ENCODE measurements around the gene PYGB.

The PYGB gene

GRCh38 chr20:25318471-25319240 is 70.8 kb downstream of the PYGB start:
- TF ChIP-seq POLR2A (IDR thresholded peaks at IDR 0.05; ENCODE audit: extremely low read depth, insufficient read length) (no peak), MYC (IDR thresholded peaks at IDR 0.05; ENCODE audit: low read depth, low read length) (no peak), CTCF (IDR thresholded peaks at IDR 0.05; ENCODE audit: low read depth, low read length) (no peak), MAX (IDR thresholded peaks at IDR 0.05; ENCODE audit: low read depth, low read length) (no peak)
- peak; percentile 57 for DNase-seq (ENCODE audit: low read depth)
- H3K4me3 ChIP-seq (ENCODE audit: low read depth, low read length), result no peak overlapping the region

GRCh38 chr20:25319241-25320034 is 71.6 kb downstream of the PYGB start:
- no peak overlapping the region for H3K4me3 ChIP-seq (ENCODE audit: low read depth, low read length)
- no peak for DNase-seq (ENCODE audit: low read depth)
- no peak for TF ChIP-seq MYC (IDR thresholded peaks at IDR 0.05; ENCODE audit: low read depth, low read length)
- TF ChIP-seq MAX (IDR thresholded peaks at IDR 0.05; ENCODE audit: low read depth, low read length), result no peak
- no peak for TF ChIP-seq CTCF (IDR thresholded peaks at IDR 0.05; ENCODE audit: low read depth, low read length)
- no peak for TF ChIP-seq POLR2A (IDR thresholded peaks at IDR 0.05; ENCODE audit: extremely low read depth, insufficient read length)

GRCh38 chr20:25320035-25320800 is 72.3 kb downstream of the PYGB start:
- no peak for TF ChIP-seq CTCF (IDR thresholded peaks at IDR 0.05; ENCODE audit: low read depth, low read length)
- TF ChIP-seq MYC (IDR thresholded peaks at IDR 0.05; ENCODE audit: low read depth, low read length), result no peak
- TF ChIP-seq POLR2A (IDR thresholded peaks at IDR 0.05; ENCODE audit: extremely low read depth, insufficient read length), result no peak
- TF ChIP-seq MAX (IDR thresholded peaks at IDR 0.05; ENCODE audit: low read depth, low read length), result no peak
- no peak overlapping the region for H3K4me3 ChIP-seq (ENCODE audit: low read depth, low read length)
- DNase-seq (ENCODE audit: low read depth), result no peak

GRCh38 chr20:25321262-25321831 is 73.5 kb downstream of the PYGB start:
- TF ChIP-seq MYC (IDR thresholded peaks at IDR 0.05; ENCODE audit: low read depth, low read length) (no peak), CTCF (IDR thresholded peaks at IDR 0.05; ENCODE audit: low read depth, low read length) (no peak), MAX (IDR thresholded peaks at IDR 0.05; ENCODE audit: low read depth, low read length) (no peak), POLR2A (IDR thresholded peaks at IDR 0.05; ENCODE audit: extremely low read depth, insufficient read length) (no peak)
- no peak for DNase-seq (ENCODE audit: low read depth)
- no peak overlapping the region for H3K4me3 ChIP-seq (ENCODE audit: low read depth, low read length)

GRCh38 chr20:25321991-25322390 is 74.1 kb downstream of the PYGB start:
- H3K4me3 ChIP-seq (ENCODE audit: low read depth, low read length), result no peak overlapping the region
- no peak for TF ChIP-seq MAX (IDR thresholded peaks at IDR 0.05; ENCODE audit: low read depth, low read length)
- no peak for TF ChIP-seq MYC (IDR thresholded peaks at IDR 0.05; ENCODE audit: low read depth, low read length)
- no peak for TF ChIP-seq CTCF (IDR thresholded peaks at IDR 0.05; ENCODE audit: low read depth, low read length)
- TF ChIP-seq POLR2A (IDR thresholded peaks at IDR 0.05; ENCODE audit: extremely low read depth, insufficient read length), result no peak
- DNase-seq (ENCODE audit: low read depth), result no peak
